NB4 (cell line): ENCODE measurements around the gene ZNF716.

Experiments used
- CTCF ChIP-seq: IDR thresholded peaks from one replicate; pipeline ENCODE4 v1.5.1; 2012; ENCODE audit warnings: low read depth, low read length
- MAX ChIP-seq: IDR thresholded peaks from 2 replicates; pipeline ENCODE4 v1.6.1; 2011; ENCODE audit warnings: low read depth, low read length
- MYC ChIP-seq: IDR thresholded peaks from 2 replicates; pipeline ENCODE4 v1.6.1; 2011; ENCODE audit warnings: low read depth, low read length
- POLR2A ChIP-seq: IDR thresholded peaks from 2 replicates; pipeline ENCODE4 v1.6.1; 2011; ENCODE audit warnings: mild to moderate bottlenecking; ENCODE audit not compliant: insufficient read length; ENCODE audit errors: extremely low read depth

GRCh38 chr7:57438244-57438643, 11.7 kb upstream of the ZNF716 start:
- TF ChIP-seq MAX (no peak), CTCF (no peak), POLR2A (no peak), MYC (no peak)
